HG02884 (cell line): ENCODE results near the gene PTPRK.

Experiments used
- ATAC-seq: cut with Tn5 transposase; IDR thresholded peaks from one replicate; pipeline ENCODE4 v1.9.1; 2021; ENCODE audit warnings: mild to moderate bottlenecking, moderate library complexity; ENCODE audit not compliant: unreplicated experiment

The PTPRK gene

DNA sequence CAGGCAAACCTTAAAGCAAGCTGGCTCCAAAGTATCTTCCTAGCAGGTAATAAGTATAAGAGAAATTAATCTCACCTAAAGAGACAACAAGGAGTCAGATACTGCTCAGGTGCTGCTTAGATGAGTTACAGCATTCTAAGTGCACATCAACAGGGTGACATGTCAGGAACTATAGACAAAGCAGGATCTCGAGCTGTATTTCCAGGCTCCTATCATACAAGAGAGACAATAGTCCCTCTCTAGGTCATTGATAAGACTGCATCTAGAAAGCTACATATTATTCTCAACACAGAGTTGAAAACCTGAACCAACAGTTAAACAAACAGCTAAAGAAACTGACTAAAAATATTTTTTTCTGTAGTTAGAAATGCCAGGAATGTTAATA is 3.9 kb downstream of the PTPRK start:
- no peak for ATAC-seq

DNA sequence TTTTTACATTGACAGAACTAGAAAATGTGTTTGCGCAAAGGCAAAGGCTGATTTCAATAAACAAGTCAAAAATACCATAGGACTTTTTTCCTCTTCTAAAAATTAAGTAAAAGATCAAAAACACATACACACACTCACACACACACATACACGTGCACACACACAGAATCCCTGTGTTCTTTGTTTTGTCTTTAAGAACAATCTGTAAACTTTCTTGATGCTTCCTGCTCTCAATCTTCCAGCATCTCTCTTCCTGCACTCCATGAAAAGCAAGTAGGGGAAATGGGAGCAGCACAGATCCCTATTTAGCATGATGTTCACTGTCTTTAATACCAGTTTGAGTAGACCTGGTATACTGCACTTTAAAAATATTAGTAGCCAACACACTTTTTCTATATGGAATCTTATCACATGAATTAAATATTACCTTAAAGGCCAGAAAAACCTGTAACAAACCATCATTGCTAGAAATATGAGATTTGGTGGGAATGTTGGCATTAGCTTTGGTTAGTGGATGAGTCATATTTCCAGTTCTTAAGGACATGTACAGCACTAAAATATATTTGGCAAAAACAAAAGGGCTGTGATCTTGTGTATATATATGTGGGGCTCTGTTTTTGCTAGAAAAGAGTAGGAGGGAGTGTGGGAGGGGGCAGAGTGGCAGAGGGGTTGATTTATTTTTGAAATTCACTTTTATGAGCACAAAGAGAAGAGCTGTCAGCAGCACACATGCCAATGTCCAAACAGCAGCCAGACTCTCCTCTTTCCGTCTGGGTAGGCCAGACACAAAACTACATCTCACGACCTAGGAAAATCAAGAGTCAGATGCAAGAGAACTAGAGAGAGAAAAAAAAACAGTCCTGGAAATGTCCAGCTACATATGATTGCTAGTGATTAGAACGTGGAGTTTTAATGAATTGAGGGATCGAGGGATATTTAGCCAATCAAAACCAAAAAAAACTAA is 4.6 kb downstream of the PTPRK start:
- ATAC-seq, result no peak

DNA sequence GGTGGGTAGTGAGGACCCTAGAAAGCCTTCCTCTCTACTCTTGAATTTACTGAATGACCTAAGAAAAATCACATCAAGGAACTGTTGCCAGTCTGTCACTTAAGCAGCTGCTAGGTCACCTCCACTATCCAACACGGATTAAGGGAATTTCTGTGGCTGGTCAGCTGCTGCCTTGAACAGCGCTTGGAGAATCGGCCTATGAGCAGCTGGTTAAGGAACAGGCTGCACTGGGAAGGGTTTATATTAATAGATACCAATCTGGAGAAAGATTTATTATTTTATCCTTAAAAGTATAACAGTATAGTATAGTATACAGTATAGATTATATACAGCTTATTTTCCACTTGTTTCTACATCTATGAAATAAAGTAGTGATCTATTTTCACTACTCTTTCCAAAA is 6.5 kb downstream of the PTPRK start:
- ATAC-seq, result no peak

DNA sequence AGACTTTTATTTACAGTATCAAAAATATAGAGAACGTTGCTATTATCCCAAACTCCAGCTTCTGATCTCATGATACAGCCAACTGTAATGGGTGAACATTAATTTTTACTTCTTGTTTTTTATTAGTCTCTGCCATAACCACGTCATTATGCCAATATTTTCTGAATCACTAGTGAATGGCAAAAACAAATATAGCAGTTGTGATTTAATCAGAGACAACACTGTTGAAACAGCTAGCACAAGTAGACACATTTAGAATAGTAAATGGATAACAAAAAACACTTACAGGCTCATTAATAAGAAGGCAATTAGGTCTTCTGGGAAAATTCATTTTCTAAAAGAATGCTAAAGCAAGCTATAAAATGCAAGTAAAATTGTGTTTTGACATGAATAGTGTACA is 8.1 kb downstream of the PTPRK start:
- ATAC-seq, result no peak

DNA sequence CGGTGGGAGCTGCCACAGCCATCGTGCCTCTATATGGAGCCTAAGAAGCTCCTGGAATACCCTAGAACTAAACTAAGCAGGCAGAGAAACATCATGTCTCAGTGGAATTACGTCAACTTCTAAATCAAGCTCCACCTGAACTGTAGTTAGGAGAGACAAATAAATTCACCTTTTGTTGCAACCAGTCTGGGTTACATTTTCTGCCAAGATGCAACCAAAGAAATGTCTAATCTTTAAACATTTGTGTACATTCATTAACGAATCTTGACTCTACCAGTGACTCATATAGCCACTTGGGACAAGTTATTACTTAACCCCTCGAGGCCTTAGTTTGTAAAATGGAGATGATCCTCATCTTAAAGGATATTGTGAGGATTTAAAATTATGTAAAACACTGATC is 8.9 kb downstream of the PTPRK start:
- ATAC-seq, result no peak

DNA sequence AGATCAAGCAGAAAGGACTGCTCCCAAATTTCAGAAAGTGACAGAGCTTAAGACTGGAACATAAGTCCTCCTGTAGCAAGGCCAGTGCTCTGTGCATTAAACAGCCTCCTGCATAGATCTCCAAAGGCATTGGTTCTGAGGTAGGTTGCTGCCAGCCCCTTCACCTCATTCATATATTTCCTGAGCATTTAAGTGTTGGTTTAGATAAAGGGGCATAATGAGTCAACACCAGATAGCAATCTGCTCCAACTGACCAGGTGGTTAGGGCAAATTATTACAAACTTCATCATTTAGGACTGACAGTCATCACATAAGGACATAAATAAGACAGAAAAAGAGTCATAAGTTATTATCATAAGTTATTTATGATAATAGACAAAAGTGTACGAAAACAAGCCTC is 10.7 kb downstream of the PTPRK start:
- no peak for ATAC-seq

DNA sequence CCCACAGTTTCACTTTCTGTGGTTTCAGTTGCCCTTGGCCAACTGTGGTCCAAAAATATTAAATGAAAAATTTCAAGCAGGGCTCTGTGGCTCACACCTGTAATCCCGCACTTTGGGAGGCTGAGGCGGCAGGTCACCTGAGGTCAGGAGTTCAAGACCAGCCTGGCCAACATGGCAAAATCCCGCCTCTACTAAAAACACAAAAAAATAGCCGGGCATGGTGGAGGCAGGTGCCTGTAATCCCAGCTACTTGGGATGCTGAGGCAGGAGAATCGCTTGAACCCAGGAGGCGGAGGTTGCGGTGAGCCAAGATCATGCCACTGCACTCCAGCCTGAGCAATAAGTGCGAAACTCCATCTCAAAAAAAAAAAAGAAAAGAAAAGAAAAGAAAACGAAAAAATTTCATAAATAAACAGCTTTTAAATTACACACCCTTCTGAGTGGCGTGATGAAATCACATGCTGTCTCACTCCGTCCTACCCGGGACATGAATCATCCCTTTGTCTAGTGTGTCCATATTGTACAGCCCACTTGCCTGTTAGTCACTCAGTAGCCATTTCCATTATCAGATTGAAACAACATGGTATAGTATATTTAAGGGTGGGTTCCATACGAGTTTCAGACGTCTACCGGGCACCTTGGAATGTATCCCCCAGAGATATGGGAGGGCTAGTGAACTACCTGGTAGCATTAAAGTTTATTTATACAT is 11.7 kb downstream of the PTPRK start:
- ATAC-seq, result no peak

DNA sequence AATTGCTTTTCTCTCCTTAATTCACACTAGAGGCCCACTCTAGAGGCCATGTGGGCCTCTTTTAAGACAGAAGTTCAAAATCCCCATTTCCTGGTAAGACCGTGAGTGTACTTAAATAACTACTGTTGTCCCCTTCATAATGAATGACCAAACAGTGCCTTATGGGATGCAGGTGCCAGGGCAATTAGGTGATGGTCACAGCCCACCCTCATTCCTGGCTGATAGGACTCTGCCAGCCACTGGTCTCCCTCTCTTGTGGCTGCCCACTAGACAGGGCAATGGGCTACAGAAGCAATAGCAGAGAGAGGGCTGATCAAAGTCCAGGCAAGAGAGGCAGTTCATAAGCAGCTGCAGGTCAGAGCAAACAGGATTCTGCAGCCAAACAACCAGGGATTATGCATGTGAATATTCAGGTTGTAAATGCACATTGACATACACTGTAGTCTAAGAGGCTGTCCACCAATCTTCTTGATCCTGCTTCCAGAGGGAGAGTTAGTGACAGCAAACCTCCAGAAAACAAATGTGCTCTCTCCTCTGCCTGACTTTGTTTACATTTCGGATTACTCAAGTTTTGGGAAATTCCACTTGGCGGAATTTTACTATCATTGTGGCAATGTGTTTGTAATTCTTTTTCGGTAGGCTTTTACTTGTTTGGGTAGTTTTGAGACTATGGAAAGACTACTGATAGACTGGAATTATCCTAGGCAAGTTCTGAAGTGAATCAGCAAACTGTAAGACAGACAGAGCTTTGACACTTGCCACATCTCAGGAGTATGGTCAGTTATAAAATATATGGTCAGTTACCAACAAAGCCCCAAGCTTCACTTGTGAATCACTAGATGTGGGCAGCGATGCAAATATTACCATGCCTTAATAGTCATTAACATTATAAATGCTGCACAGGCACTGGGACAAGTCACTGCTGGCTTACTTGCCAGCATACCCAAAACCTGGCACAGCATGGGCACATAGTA is 12.8 kb downstream of the PTPRK start:
- ATAC-seq, result no peak

DNA sequence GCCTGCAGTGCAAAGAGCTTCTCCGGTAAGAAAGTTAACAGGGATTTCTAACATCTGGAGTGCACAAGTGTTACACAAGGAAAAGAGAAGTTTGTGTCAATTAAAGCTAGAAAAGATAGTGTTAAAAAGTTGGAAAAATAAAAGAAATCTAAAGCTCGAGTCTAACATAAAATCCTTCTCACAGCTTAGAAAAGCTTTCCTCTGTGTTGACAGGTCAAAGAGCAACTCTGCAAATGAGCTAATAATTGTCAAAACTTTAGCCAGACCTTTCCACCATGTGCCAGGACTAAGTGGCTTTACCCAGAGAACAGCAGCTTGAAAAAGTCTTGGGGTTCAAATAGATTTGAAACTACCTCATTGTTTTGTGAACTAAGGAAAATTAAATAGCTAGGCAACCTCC is 14.8 kb downstream of the PTPRK start:
- no peak for ATAC-seq

DNA sequence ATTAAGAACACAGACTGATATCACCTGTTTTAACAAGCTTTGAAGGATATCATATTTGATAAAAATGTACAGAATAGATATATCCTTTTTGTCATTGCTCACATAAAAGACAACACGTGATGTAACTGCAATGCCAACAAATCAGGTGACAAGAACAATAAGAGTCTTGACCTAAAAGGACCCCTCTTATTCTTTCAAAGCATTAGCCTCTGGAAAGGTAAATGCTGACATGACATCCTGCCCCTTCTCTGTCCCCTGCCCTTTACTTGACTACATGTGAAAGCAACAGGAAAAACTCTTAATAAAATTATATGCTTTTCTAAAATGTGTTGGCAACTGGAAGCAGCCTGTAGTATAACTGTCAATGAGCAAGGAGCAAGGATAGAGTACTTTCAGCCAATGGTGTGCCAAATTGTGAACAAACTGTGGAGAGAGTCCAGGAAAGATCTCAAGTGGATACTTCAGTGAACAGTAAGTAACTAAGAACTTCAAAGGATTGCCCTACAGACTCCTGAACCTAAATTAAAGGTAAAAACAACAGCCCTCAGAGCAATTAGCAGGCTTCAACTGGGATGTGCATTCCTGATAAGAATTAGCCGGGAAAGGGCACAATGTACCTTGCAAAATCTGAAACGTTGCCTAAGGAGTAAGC is 16.3 kb downstream of the PTPRK start:
- no peak for ATAC-seq

DNA sequence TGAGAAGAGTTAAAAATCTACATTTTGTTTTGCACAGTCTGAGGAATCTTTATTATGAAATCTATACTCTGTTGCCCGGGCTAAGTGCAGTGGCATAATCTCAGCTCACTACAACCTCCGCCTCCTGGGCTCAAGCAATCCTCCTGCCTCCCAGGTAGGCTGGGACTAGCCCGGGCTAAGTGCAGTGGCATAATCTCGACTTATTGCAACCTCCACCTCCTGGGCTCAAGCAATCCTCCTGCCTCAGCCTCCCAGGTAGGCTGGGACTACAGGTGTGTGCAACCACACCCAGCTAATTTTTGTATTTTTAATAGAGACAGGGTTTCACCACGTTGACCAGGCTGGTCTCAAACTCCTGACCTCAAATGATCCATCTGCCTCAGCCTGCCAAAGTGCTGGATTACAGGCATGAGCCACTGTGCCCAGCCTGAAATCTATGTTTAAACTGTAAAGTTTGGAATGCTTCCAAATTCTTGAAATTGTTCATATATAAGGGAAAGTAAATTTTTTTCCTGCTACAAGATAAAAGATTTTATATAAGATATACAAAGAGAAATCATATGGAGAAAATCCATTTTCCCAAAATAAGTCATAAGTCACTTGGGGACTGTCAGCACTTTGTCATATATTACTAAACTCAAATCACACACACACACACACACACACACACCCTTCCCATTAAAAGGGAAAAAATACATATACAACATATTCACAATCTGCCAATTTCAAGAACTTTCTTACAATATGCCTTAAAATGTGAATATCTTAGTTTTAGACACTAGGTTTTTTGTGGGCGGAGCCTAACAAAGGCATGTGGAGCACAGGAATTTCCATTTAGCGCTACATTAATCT is 19.4 kb downstream of the PTPRK start:
- no peak for ATAC-seq

DNA sequence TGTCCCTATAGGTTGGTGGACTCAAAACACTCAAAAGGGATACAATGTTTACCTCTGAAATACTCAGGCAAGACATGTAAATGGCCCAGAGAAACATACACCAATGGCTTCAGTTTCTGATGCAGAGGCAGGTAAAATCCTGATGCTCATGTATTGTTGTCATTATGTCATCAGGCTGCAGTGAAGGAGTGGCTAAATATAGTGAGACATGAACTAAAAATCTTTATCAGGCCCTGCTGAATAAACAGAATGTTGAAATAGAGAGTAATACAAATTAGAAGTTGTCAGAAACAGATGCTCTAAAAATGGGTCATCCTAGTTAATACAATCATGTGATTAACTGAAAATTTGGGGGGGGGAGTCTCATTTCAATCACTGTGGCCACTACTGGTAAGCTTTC is 20.4 kb downstream of the PTPRK start:
- no peak for ATAC-seq

DNA sequence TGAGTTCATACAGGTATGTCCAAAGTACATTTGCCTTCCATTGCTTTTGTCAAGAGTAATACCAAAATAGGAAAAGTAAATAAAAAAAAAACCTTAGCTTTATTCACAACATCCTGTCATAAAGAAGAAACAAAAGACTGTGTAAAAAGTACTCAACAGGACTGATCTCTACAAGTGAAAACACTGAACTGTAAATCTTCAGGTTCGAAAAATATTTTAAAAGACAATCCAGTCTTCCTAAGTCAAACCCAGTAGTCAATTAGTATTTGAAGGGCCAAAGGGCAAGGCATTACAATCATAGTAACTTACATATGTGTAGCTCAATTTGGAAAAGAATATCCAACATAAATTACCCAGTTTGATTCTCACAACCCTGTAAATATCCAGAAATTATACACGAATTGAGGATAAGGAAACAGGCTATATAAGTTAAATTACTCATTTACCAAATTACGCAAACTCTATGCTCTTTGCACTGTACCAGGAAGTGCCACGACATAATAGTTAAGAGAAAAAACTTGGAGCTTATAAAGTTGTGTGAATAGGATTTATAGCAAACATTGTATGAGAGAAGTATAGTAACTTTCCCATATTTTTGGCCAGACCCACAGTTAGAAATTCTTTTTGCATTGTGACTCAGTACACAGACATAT is 21.2 kb downstream of the PTPRK start:
- ATAC-seq, result no peak

DNA sequence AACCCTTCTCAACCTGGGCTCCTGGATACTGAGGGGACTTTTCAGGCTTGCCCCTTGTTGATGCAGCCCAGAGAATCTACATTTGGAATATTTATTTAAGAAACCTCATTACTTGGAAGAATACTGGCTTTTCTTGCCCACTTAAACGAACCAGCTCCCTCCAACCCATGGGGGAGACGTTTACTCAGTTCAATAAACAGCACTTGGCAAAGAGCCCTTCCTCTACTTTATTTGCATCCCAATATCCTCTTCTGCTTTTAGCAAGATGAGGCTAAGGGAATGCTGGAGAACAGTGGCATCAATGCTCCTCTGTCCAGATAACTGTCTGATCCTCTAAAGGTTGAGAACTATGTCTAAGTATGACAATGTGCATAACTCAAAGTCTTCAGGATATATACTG is 22.2 kb downstream of the PTPRK start:
- ATAC-seq, result no peak

DNA sequence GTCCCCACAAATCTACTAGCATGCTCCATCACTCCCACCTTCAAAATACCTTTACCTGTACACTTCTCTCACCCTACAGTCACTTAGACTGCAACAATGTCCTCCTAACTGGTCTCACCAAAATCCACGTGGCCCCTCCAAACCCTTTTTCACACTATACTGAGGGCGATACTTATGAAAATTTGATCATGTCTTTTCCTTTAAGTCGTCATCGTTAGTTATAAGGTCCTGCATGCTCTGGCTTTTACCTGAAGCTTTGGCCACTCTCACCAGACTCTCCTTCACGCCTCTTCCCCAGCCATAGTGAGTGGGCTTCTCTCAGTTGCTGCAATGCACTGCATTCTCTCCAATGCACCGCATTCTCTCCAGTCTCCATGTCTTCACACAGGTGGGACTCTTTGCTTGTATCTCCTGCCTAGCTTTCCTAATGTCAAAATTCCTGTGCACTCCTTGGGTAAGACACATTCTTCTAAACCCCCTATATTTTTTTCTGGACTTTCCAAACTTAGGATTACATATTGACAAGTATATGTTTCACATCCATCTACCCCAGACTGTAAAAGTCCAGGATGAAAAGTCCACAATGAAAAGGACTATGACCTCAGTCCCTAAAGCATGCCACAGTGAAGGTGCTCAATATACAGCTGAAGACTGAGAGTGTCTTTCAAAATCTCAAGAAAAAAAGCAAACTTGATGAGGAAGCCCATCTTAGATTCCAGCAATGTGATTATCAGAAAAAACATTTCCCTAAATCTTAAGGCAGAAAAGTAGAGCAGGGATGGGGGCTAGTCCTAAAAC is 24.7 kb downstream of the PTPRK start:
- ATAC-seq, result no peak

DNA sequence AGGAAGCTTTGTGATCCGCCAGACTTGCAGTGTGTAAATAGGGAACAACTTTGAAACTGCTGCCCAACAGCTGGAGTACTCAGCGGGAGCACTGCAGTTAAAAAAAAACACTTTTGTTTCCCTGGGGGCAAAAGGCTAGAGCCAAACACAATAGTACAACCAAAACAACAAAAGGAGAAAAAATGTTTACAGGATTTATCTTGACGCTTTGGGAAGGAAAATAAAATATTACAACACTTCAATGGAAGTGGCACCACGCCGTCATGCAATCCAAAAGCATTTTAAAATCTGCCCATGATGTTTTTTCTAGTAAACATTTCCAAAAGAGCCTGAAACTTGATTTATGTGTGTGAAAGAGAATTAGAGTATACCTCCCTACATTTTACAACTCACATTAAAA is 26.0 kb downstream of the PTPRK start:
- no peak for ATAC-seq

DNA sequence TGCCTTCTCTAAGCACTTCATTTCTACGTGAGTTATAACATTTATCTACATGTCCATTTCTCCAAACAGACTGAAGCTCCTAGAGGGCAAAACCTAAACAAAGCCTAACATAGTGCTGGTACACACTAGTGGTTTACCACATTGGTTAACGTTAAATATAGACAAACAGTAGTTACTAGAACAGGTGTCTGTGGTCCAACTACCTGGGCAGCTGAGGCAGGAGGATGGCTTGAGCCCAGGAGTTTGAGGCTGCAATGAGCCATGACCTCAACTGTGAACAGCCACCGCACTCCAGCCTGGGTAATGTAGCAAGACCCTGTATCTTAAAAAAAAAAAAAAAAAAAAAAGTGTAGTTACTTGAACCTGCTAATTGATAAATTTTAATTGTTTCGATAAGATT is 26.5 kb downstream of the PTPRK start:
- no peak for ATAC-seq

DNA sequence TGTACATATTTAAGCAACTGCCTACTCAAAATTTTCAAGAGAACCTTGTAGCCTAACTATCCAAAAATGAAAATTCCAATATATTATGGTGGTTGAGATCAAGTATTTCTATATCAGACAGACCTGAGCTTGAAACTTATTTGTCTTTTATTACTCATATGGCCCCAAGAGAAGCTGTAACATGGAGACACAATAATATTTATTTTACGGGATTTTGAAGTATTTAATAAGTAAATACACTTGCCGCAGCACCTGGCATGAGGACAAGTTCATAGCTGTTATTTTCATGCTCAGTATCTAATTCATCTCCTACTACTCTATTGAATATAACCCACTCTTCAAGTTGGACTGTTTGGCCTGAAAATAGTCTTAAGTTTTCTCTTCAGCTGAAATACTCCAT is 28.0 kb downstream of the PTPRK start:
- no peak for ATAC-seq
